ENCODE measurements around the gene CFAP141. TPM values are rescaled to one million over a fixed set of nuclear protein-coding genes. Genes with fewer than 3 reads are reported as not detected.

Gene CFAP141
- polyA plus RNA-seq, 3 donors: not detected

DNA sequence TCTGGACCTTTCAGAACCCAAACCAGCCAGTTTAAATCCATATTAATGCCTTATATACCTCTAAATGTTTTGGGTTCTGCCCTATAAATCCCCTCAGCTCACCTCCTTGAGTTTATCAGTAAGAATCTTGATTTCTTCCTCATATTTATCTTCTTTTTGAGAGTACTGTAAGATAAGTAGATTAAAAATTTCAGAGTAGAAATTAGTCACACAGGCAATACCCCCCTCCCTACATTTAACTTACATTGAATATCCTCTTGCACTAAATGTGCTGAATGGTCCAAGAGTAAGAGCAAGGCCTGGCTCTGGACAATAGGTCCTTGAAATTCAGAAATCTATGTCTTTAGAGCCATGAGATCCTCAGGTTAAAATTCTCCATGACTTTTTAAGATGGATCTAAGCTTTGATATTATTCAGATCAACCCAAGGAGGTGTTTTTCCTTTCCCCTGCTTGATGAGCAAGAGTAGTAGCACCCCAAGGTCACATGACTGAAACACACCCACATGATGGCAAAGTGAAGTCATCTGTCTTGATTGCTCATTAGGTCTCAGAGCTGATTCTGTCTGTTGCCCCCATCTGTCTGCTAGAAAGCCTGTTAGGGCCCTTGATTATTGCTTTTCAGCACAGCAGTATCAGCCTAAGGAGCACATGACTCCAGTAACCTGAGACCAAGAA, 35.4 kb downstream of the CFAP141 start:
- Histone ChIP-seq H3K4me1 (ENCODE audit: control insufficient read depth in 1 of 2, insufficient read depth in 2 of 2, low read length in 2 of 2) (peaks cover 3 to 4% of the 10 kb centered on the region in 2 donors), H3K4me2 (replicated peaks; ENCODE audit: extremely low read depth, low read length, poor library complexity, severe bottlenecking) (no peak overlapping the region), H3K79me2 (ENCODE audit: insufficient read depth, low read length) (peaks cover 99% of the 10 kb centered on the region), H3K9me3 (replicated peaks in 1 of 2; ENCODE audit: control insufficient read depth in 1 of 2, insufficient read depth in 1 of 2, low read length in 2 of 2) (no peaks in the 10 kb centered on the region), H3K36me3 (replicated peaks in 1 of 2; ENCODE audit: control insufficient read depth in 1 of 2, insufficient read depth in 2 of 2, low read length in 2 of 2) (peaks cover 87 to 95% of the 10 kb centered on the region in 2 donors), H3K27me3 (ENCODE audit: control insufficient read depth in 2 of 2, insufficient read depth in 2 of 2, low read length in 2 of 2) (no peaks in the 10 kb centered on the region), H3K4me3 (replicated peaks in 1 of 3; ENCODE audit: low read depth in 2 of 3, low read length in 3 of 3) (no peak overlapping the region), H3K9ac (ENCODE audit: insufficient read depth, low read length, poor library complexity, severe bottlenecking) (no peak overlapping the region), H4K20me1 (ENCODE audit: insufficient read depth, low read length) (peaks cover 100% of the 10 kb centered on the region), H2AFZ (ENCODE audit: insufficient read depth, low read depth, low read length, poor library complexity, severe bottlenecking) (no peak overlapping the region), H3K27ac (ENCODE audit: low read depth in 1 of 2, low read length in 2 of 2) (peak overlapping the region in 1 of 2 donors; percentile 68)
- peak in 2 of 3 donors; percentile 14 to 49 for DNase-seq
- Mint-ChIP-seq H3K4me1 (peaks cover 10% of the 10 kb centered on the region), H3K9me3 (no peaks in the 10 kb centered on the region), H3K27ac (peak overlapping the region in 5 of 7 donors; percentile 53 to 82 (median 65)), H3K27me3 (ENCODE audit: low read depth in 3 of 3) (peaks cover 0 to 1% (median 0%) of the 10 kb centered on the region in 3 donors), H3K4me3 (no peak overlapping the region), H3K36me3 (peaks cover 77 to 94% of the 10 kb centered on the region in 2 donors)
- intact Hi-C loops (cut with micrococcal nuclease): no loop called here
- TF ChIP-seq, protein P1, sequence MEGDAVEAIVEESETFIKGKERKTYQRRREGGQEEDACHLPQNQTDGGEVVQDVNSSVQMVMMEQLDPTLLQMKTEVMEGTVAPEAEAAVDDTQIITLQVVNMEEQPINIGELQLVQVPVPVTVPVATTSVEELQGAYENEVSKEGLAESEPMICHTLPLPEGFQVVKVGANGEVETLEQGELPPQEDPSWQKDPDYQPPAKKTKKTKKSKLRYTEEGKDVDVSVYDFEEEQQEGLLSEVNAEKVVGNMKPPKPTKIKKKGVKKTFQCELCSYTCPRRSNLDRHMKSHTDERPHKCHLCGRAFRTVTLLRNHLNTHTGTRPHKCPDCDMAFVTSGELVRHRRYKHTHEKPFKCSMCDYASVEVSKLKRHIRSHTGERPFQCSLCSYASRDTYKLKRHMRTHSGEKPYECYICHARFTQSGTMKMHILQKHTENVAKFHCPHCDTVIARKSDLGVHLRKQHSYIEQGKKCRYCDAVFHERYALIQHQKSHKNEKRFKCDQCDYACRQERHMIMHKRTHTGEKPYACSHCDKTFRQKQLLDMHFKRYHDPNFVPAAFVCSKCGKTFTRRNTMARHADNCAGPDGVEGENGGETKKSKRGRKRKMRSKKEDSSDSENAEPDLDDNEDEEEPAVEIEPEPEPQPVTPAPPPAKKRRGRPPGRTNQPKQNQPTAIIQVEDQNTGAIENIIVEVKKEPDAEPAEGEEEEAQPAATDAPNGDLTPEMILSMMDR (IDR thresholded peaks at IDR 0.05): no peak

DNA sequence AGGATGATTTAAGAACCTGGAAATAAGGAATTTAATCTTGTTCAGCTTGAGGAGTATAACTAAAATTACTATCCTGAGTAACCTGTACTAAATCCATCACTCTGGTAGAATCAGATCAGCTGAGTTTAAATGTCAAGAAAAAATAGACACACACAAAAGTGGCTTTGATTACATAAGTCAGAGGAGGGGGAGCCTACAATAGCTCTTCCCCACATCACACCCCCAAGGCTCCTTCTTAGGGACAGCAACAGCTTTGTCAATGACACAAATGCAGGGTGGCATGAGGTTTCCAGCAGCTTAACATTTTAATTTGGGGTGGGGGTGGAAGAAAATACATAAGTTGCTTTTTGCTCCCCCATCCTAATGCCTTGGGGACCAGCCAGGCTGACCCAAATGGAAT, 38.7 kb downstream of the CFAP141 start:
- H3K4me1 ChIP-seq (ENCODE audit: control insufficient read depth in 1 of 2, insufficient read depth in 2 of 2, low read length in 2 of 2): no peaks in the 10 kb centered on the region
- H3K27ac ChIP-seq (ENCODE audit: low read depth in 1 of 2, low read length in 2 of 2): peak overlapping the region in 1 of 2 donors; percentile 1
- Mint-ChIP-seq H3K9me3 (no peaks in the 10 kb centered on the region), H3K4me1 (peaks cover 11% of the 10 kb centered on the region), H3K27ac (peak overlapping the region in 3 of 7 donors; percentile 10 to 71 (median 44)), H3K36me3 (peaks cover 85 to 97% of the 10 kb centered on the region in 2 donors), H3K27me3 (ENCODE audit: low read depth in 3 of 3) (peaks cover 0 to 2% (median 0%) of the 10 kb centered on the region in 3 donors), H3K4me3 (no peak overlapping the region)
- peaks cover 97% of the 10 kb centered on the region for H3K79me2 ChIP-seq (ENCODE audit: insufficient read depth, low read length)
- H4K20me1 ChIP-seq (ENCODE audit: insufficient read depth, low read length): peaks cover 100% of the 10 kb centered on the region
- no peak overlapping the region for H2AFZ ChIP-seq (ENCODE audit: insufficient read depth, low read depth, low read length, poor library complexity, severe bottlenecking)
- no peaks in the 10 kb centered on the region for H3K27me3 ChIP-seq (ENCODE audit: control insufficient read depth in 2 of 2, insufficient read depth in 2 of 2, low read length in 2 of 2)
- no peak overlapping the region for H3K4me2 ChIP-seq (replicated peaks; ENCODE audit: extremely low read depth, low read length, poor library complexity, severe bottlenecking)
- intact Hi-C loops (cut with micrococcal nuclease): no loop called here
- peaks cover 96 to 100% of the 10 kb centered on the region in 2 donors for H3K36me3 ChIP-seq (replicated peaks in 1 of 2; ENCODE audit: control insufficient read depth in 1 of 2, insufficient read depth in 2 of 2, low read length in 2 of 2)
- H3K9me3 ChIP-seq (replicated peaks in 1 of 2; ENCODE audit: control insufficient read depth in 1 of 2, insufficient read depth in 1 of 2, low read length in 2 of 2): no peaks in the 10 kb centered on the region
- no peak overlapping the region for H3K4me3 ChIP-seq (replicated peaks in 1 of 3; ENCODE audit: low read depth in 2 of 3, low read length in 3 of 3)
- TF ChIP-seq, protein P1 (IDR thresholded peaks at IDR 0.05): no peak
- no peak for DNase-seq
- H3K9ac ChIP-seq (ENCODE audit: insufficient read depth, low read length, poor library complexity, severe bottlenecking): no peak overlapping the region

Measured in CD14-positive monocyte (primary cell).